Fibroblast of lung (primary cell): ENCODE measurements around the gene FNBP1L. TPM values are rescaled to one million over a fixed set of nuclear protein-coding genes. Genes with fewer than 3 reads are reported as not detected.

Source experiments
- DNase-seq, 2 donors: peaks; one replicate each; pipeline versions ENCODE4 v3.0.0 to v3.0.0-alpha.2; 2010; ENCODE audit warnings: low read depth in 2 of 2
- H2AFZ ChIP-seq: 2 replicates; pipeline ENCODE4 v1.5.1; 2012; ENCODE audit warnings: low read length, control low read depth, inconsistent platforms
- H3K27ac ChIP-seq: 2 replicates; pipeline ENCODE4 v1.5.1; 2011; ENCODE audit warnings: low read length, control low read depth; ENCODE audit not compliant: insufficient read depth
- H3K27me3 ChIP-seq: 2 replicates; pipeline ENCODE4 v1.5.1; 2011; ENCODE audit warnings: mild to moderate bottlenecking, low read length; ENCODE audit not compliant: control insufficient read depth, insufficient read depth
- H3K36me3 ChIP-seq: 2 replicates; pipeline ENCODE4 v1.5.1; 2011; ENCODE audit warnings: low read length; ENCODE audit not compliant: control insufficient read depth, insufficient read depth
- H3K4me1 ChIP-seq: 2 replicates; pipeline ENCODE4 v1.5.1; 2011; ENCODE audit warnings: low read length; ENCODE audit not compliant: control insufficient read depth, insufficient read depth; ENCODE audit errors: extremely low read depth
- H3K4me2 ChIP-seq: 2 replicates; pipeline ENCODE4 v1.5.1; 2011; ENCODE audit warnings: low read length, control low read depth; ENCODE audit not compliant: insufficient read depth; ENCODE audit errors: extremely low read depth
- H3K4me3 ChIP-seq, 4 experiments: fragments of 200-600 bp in 1 of 4; sonication (generic) in 1 of 4; replicated peaks in 1 of 4; 2 replicates each; pipeline ENCODE4 v1.5.1; 2011 to 2016; ENCODE audit warnings: low read length in 4 of 4, low read depth in 3 of 4, mild to moderate bottlenecking in 3 of 4, control low read depth in 2 of 4, inconsistent platforms in 1 of 4, mixed read lengths in 1 of 4; ENCODE audit not compliant: insufficient read depth in 1 of 4; ENCODE audit errors: control extremely low read depth in 1 of 4
- H3K79me2 ChIP-seq: 2 replicates; pipeline ENCODE4 v1.5.1; 2012; ENCODE audit warnings: mild to moderate bottlenecking, low read length, inconsistent platforms; ENCODE audit not compliant: control insufficient read depth, insufficient read depth
- H3K9ac ChIP-seq: 2 replicates; pipeline ENCODE4 v1.5.1; 2011; ENCODE audit warnings: mild to moderate bottlenecking, low read length, control low read depth; ENCODE audit not compliant: insufficient read depth
- H3K9me3 ChIP-seq: 2 replicates; pipeline ENCODE4 v1.5.1; 2012; ENCODE audit warnings: low read depth, low read length; ENCODE audit not compliant: control insufficient read depth, insufficient read depth
- H4K20me1 ChIP-seq: 2 replicates; pipeline ENCODE4 v1.5.1; 2011; ENCODE audit warnings: low read length; ENCODE audit not compliant: control insufficient read depth, insufficient read depth; ENCODE audit errors: extremely low read depth
- CTCF ChIP-seq, 2 donors: IDR thresholded peaks in 1 of 2; conservative IDR thresholded peaks in 1 of 2; 1 replicate in 1 of 2; 2 replicates in 1 of 2; pipeline ENCODE4 v1.5.1; 2011 to 2012; ENCODE audit warnings: low read length in 2 of 2, control low read depth in 1 of 2, inconsistent platforms in 1 of 2, low read depth in 1 of 2, mild to moderate bottlenecking in 1 of 2
- EZH2 ChIP-seq: IDR thresholded peaks from 2 replicates; pipeline ENCODE4 v1.5.1; 2012; ENCODE audit warnings: low read length, control low read depth, mild to moderate bottlenecking; ENCODE audit errors: missing control alignments
- polyA plus RNA-seq, 2 donors: library from polyadenylated mRNA; depleted of rRNA in 1 of 2; stranded (reverse) in 1 of 2; unstranded in 1 of 2; fragments of >200 nt; gene quantifications; 2 replicates each; pipeline ENCODE4 v1.2.1, GENCODE V29; 2011 to 2012; ENCODE audit warnings: missing spikeins in 1 of 2
- total RNA-seq: library from RNA; depleted of rRNA; stranded (reverse); fragments of >200 nt; gene quantifications from 2 replicates; pipeline ENCODE4 v1.2.1, GENCODE V29; 2014

The FNBP1L gene
- total and polyA plus RNA-seq, 2 donors (not counting 1 experiment from before 2014, with no cell fraction given) = 3.0 to 4.1 TPM

GRCh38 chr1:93440272-93440671 lies 7.6 kb upstream of the FNBP1L start:
- H3K4me3 ChIP-seq = no peak overlapping the region
- H3K36me3 ChIP-seq = no peaks in the 10 kb centered on the region
- H3K79me2 ChIP-seq = no peaks in the 10 kb centered on the region
- no peak overlapping the region for H3K4me2 ChIP-seq
- H3K27me3 ChIP-seq = no peaks in the 10 kb centered on the region
- TF ChIP-seq EZH2 (no peak), CTCF (conservative IDR thresholded peaks at IDR 0.05 in 1 of 2, IDR thresholded peaks at IDR 0.05 in 1 of 2; ENCODE audit: low read depth in 1 of 2, low read length in 2 of 2) (no peak)
- DNase-seq = no peak
- H3K9me3 ChIP-seq = no peaks in the 10 kb centered on the region
- no peak overlapping the region for H2AFZ ChIP-seq
- H3K27ac ChIP-seq = no peak overlapping the region
- no peaks in the 10 kb centered on the region for H4K20me1 ChIP-seq
- H3K9ac ChIP-seq = no peak overlapping the region
- H3K4me1 ChIP-seq = no peaks in the 10 kb centered on the region

GRCh38 chr1:93440706-93441105 lies 7.2 kb upstream of the FNBP1L start:
- Histone ChIP-seq H3K4me3 (no peak overlapping the region), H3K36me3 (no peaks in the 10 kb centered on the region), H3K4me1 (no peaks in the 10 kb centered on the region), H3K9me3 (no peaks in the 10 kb centered on the region), H3K4me2 (no peak overlapping the region), H3K27ac (no peak overlapping the region), H3K9ac (no peak overlapping the region), H3K27me3 (no peaks in the 10 kb centered on the region), H3K79me2 (no peaks in the 10 kb centered on the region), H2AFZ (no peak overlapping the region), H4K20me1 (no peaks in the 10 kb centered on the region)
- TF ChIP-seq CTCF (conservative IDR thresholded peaks at IDR 0.05 in 1 of 2, IDR thresholded peaks at IDR 0.05 in 1 of 2; ENCODE audit: low read depth in 1 of 2, low read length in 2 of 2) (no peak), EZH2 (no peak)
- no peak for DNase-seq

- H3K27me3 ChIP-seq = no peaks in the 10 kb centered on the region
- H3K4me2 ChIP-seq = no peak overlapping the region
- H3K36me3 ChIP-seq = no peaks in the 10 kb centered on the region
- H4K20me1 ChIP-seq = no peaks in the 10 kb centered on the region
- H2AFZ ChIP-seq = no peak overlapping the region
- H3K9ac ChIP-seq = no peak overlapping the region
- H3K4me1 ChIP-seq = no peaks in the 10 kb centered on the region
- no peak overlapping the region for H3K4me3 ChIP-seq
- DNase-seq = no peak
- no peaks in the 10 kb centered on the region for H3K79me2 ChIP-seq
- H3K9me3 ChIP-seq = no peaks in the 10 kb centered on the region
- no peak for TF ChIP-seq EZH2
- TF ChIP-seq CTCF (conservative IDR thresholded peaks at IDR 0.05 in 1 of 2, IDR thresholded peaks at IDR 0.05 in 1 of 2; ENCODE audit: low read depth in 1 of 2, low read length in 2 of 2) = no peak
- H3K27ac ChIP-seq = no peak overlapping the region
These were observed 6.3 kb upstream of the FNBP1L start for GRCh38 chr1:93441589-93441988.
